IMR-90 (cell line): ENCODE results near the gene CMTM5. TPM values are rescaled to one million over a fixed set of nuclear protein-coding genes. Genes with fewer than 3 reads are reported as not detected.
"Not testable (repeated sequence)": the region's sequence is repeated elsewhere in the genome, so short reads cannot be mapped to it uniquely, and the experiment has no call there.

Experiments used
- ATAC-seq: fragments of 200-7000 bp; cut with Tn5 transposase; 2 replicates; pipeline ENCODE4 v1.9.1; 2020; ENCODE audit warnings: low read depth, mild to moderate bottlenecking, moderate library complexity
- BruUV-seq: library from RNA; stranded (reverse); fragments of 400-500 nt; replicated peaks from 2 replicates; lab custom pipeline; 2021; lab: Mats Ljungman, UMichigan
- CTCF ChIA-PET: fragments of 300-600 bp; formaldehyde crosslinking; extraction: SDS; loops from one replicate; lab custom pipeline; 2021; ENCODE audit warnings: antibody characterized with exemption; lab: Yijun Ruan, JAX
- POLR2A ChIA-PET: fragments of 300-600 bp; sonication (Branson Sonifier 250); formaldehyde crosslinking; loops from one replicate; lab custom pipeline; 2022; ENCODE audit warnings: antibody characterized with exemption; ENCODE audit not compliant: unreplicated experiment; lab: Charles Lee
- DNase-seq: peaks from one replicate; pipeline ENCODE4 v3.0.0; 2013
- H2AFZ ChIP-seq: replicated peaks from 2 replicates; pipeline ENCODE3; 2013; ENCODE audit warnings: low read length, mild to moderate bottlenecking; ENCODE audit not compliant: poor library complexity
- H2AK5ac ChIP-seq: 2 replicates; pipeline ENCODE4 v1.6.1; 2013; ENCODE audit warnings: low read depth, low read length, inconsistent platforms
- H2AK9ac ChIP-seq: replicated peaks from 2 replicates; pipeline ENCODE3; 2013; ENCODE audit warnings: mild to moderate bottlenecking, low read depth, low read length, moderate library complexity; ENCODE audit not compliant: poor library complexity
- H2BK120ac ChIP-seq: 2 replicates; pipeline ENCODE4 v1.6.1; 2013; ENCODE audit warnings: low read depth, low read length, inconsistent platforms
- H2BK15ac ChIP-seq: 3 replicates; pipeline ENCODE4 v1.6.1; 2013; ENCODE audit warnings: low read depth, low read length, inconsistent platforms
- H2BK20ac ChIP-seq: 2 replicates; pipeline ENCODE4 v1.6.1; 2013; ENCODE audit warnings: low read depth, mild to moderate bottlenecking, inconsistent platforms, low read length, moderate library complexity
- H2BK5ac ChIP-seq: 2 replicates; pipeline ENCODE4 v1.6.1; 2013; ENCODE audit warnings: mild to moderate bottlenecking, low read depth, low read length, inconsistent platforms; ENCODE audit not compliant: poor library complexity, severe bottlenecking
- H3K14ac ChIP-seq: replicated peaks from 2 replicates; pipeline ENCODE4 v1.6.1; 2013; ENCODE audit warnings: low read depth, low read length, inconsistent platforms
- H3K18ac ChIP-seq: 2 replicates; pipeline ENCODE4 v1.6.1; 2013; ENCODE audit warnings: low read depth, low read length, control low read depth
- H3K23ac ChIP-seq: 2 replicates; pipeline ENCODE4 v1.6.1; 2013; ENCODE audit warnings: low read depth, low read length, inconsistent platforms
- H3K27ac ChIP-seq: 2 replicates; pipeline ENCODE4 v1.5.1; 2013; ENCODE audit warnings: mild to moderate bottlenecking, control low read depth, low read length; ENCODE audit not compliant: insufficient read depth
- H3K27me3 ChIP-seq: 2 replicates; pipeline ENCODE4 v1.6.1; 2013; ENCODE audit warnings: low read length; ENCODE audit not compliant: control insufficient read depth, insufficient read depth
- H3K36me3 ChIP-seq: 2 replicates; pipeline ENCODE4 v1.6.1; 2013; ENCODE audit warnings: low read length, mixed read lengths; ENCODE audit not compliant: control insufficient read depth, insufficient read depth
- H3K4ac ChIP-seq: 2 replicates; pipeline ENCODE4 v1.6.1; 2013; ENCODE audit warnings: low read depth, low read length, inconsistent platforms
- H3K4me1 ChIP-seq: 2 replicates; pipeline ENCODE4 v1.6.1; 2013; ENCODE audit warnings: low read length, mixed read lengths; ENCODE audit not compliant: control insufficient read depth, insufficient read depth
- H3K4me2 ChIP-seq: 2 replicates; pipeline ENCODE4 v1.6.1; 2013; ENCODE audit warnings: low read depth, mild to moderate bottlenecking, control low read depth, low read length, moderate library complexity
- H3K4me3 ChIP-seq: 2 replicates; pipeline ENCODE4 v1.5.1; 2013; ENCODE audit warnings: low read depth, mild to moderate bottlenecking, control low read depth, low read length, moderate library complexity; ENCODE audit not compliant: insufficient read depth
- H3K56ac ChIP-seq: 2 replicates; pipeline ENCODE4 v1.6.1; 2013; ENCODE audit warnings: low read length, inconsistent platforms; ENCODE audit not compliant: insufficient read depth; ENCODE audit errors: extremely low read depth
- H3K79me1 ChIP-seq, 2 experiments: 2 replicates each; pipeline ENCODE4 v1.6.1; 2013; ENCODE audit warnings: low read length in 2 of 2, inconsistent platforms in 1 of 2, low read depth in 1 of 2
- H3K9ac ChIP-seq: 2 replicates; pipeline ENCODE4 v1.6.1; 2013; ENCODE audit warnings: low read depth, low read length, control low read depth
- H3K9me1 ChIP-seq: 2 replicates; pipeline ENCODE4 v1.6.1; 2013; ENCODE audit warnings: low read length, inconsistent platforms; ENCODE audit not compliant: insufficient read depth
- H3K9me3 ChIP-seq: 2 replicates; pipeline ENCODE4 v1.6.1; 2013; ENCODE audit warnings: low read length; ENCODE audit not compliant: control insufficient read depth, insufficient read depth
- H4K20me1 ChIP-seq: 2 replicates; pipeline ENCODE4 v1.6.1; 2013; ENCODE audit warnings: low read length, inconsistent platforms; ENCODE audit not compliant: insufficient read depth
- H4K5ac ChIP-seq: 2 replicates; pipeline ENCODE4 v1.6.1; 2013; ENCODE audit warnings: mild to moderate bottlenecking, low read depth, low read length, control low read depth
- H4K8ac ChIP-seq, 2 experiments: 2 replicates each; pipeline ENCODE4 v1.6.1; 2013; ENCODE audit warnings: low read depth in 2 of 2, low read length in 2 of 2, control low read depth in 1 of 2, inconsistent platforms in 1 of 2
- H4K91ac ChIP-seq: 2 replicates; pipeline ENCODE4 v1.6.1; 2013; ENCODE audit warnings: low read depth, low read length, inconsistent platforms; ENCODE audit not compliant: insufficient read depth
- WGBS, 2 experiments: methylation state at CpG; one replicate each; pipeline versions ENCODE4 v1.1.5 to v1.1.7; 2013; ENCODE audit warnings: missing lambda C conversion rate in 2 of 2; ENCODE audit not compliant: insufficient read length in 1 of 2; ENCODE audit errors: extremely low coverage in 2 of 2; 5-methylcytosine and 5-hydroxymethylcytosine counted together
- dilution Hi-C: fragments of 300-500 bp; cut with HindIII; formaldehyde crosslinking; loops from one replicate; pipeline ENCODE4 v1.14.3; 2018; ENCODE audit warnings: low sequenced_read_pairs; ENCODE audit not compliant: unreplicated experiment
- in situ Hi-C: fragments of 300-500 bp; cut with MboI; formaldehyde crosslinking; loops from 3 replicates; pipeline ENCODE4 v1.14.3; 2019; ENCODE audit warnings: low sequenced_read_pairs, inconsistent platforms, mixed read lengths
- intact Hi-C: fragments of 100-400 bp; cut with micrococcal nuclease; formaldehyde crosslinking; loops from 2 replicates; pipeline ENCODE4 v1.10.0; 2022
- polyA plus RNA-seq, 3 experiments: library from polyadenylated mRNA; depleted of rRNA; stranded (reverse); fragments of >200 nt; gene quantifications; 2 replicates each; pipeline ENCODE4 v1.2.3, GENCODE V29; 2012; ENCODE audit warnings: low replicate concordance in 1 of 3
- total RNA-seq: library from RNA; depleted of rRNA; stranded (reverse); fragments of >200 nt; gene quantifications from 2 replicates; pipeline ENCODE4 v1.2.3, GENCODE V29; 2012

Gene CMTM5
- total and polyA plus RNA-seq, 2 of the 4 experiments (the other 2 are of a cell fraction) = 0.07 TPM; not detected in 1

GRCh38 chr14:23389871-23390270 is 13.0 kb downstream of the CMTM5 start:
- H3K79me1 ChIP-seq, H2AK5ac ChIP-seq, H2BK120ac ChIP-seq, H3K23ac ChIP-seq, H3K4me3 ChIP-seq, H3K9me1 ChIP-seq, in situ Hi-C loops, H3K9me3 ChIP-seq, H2BK15ac ChIP-seq, H3K14ac ChIP-seq, H2AK9ac ChIP-seq, H3K4me1 ChIP-seq, intact Hi-C loops, H2BK20ac ChIP-seq, H4K91ac ChIP-seq, CTCF ChIA-PET, H4K8ac ChIP-seq, H3K56ac ChIP-seq, DNase-seq, H3K4me2 ChIP-seq, H2BK5ac ChIP-seq, H3K36me3 ChIP-seq, H3K18ac ChIP-seq, H3K4ac ChIP-seq, H4K5ac ChIP-seq, H2AFZ ChIP-seq, POLR2A ChIA-PET, H3K27ac ChIP-seq, BruUV-seq, dilution Hi-C loops, H3K9ac ChIP-seq, H4K20me1 ChIP-seq, ATAC-seq: not testable (repeated sequence)
- peaks cover 34% of the 10 kb centered on the region for H3K27me3 ChIP-seq
- WGBS, 2 experiments = no CpG with 5 or more reads among the region's 19 CpGs
